K562 (cell line): ENCODE measurements around the gene ARL6IP4. TPM values are rescaled to one million over a fixed set of nuclear protein-coding genes. Genes with fewer than 3 reads are reported as not detected.

Experiments
- ATAC-seq: fragments of 200-7000 bp; cut with Tn5 transposase; 3 replicates; pipeline ENCODE4 v1.9.1; 2020; ENCODE audit warnings: moderate library complexity
- BruUV-seq: library from RNA; stranded (reverse); fragments of 400-500 nt; replicated peaks from 2 replicates; lab custom pipeline; 2021; lab: Mats Ljungman, UMichigan
- CTCF ChIA-PET: fragments of 300-600 bp; formaldehyde crosslinking; extraction: SDS; loops from one replicate; lab custom pipeline; 2021; ENCODE audit warnings: low intra/inter-chr PET ratio; lab: Yijun Ruan, JAX
- POLR2A ChIA-PET: fragments of 300-600, 350-650 bp; sonication (Branson Sonifier 250); formaldehyde crosslinking; extraction: SDS; loops from one replicate; lab custom pipeline; 2021; ENCODE audit warnings: antibody characterized with exemption, inconsistent platforms; lab: Yijun Ruan, JAX
- DNase-seq, 4 experiments: peaks; one replicate each; pipeline versions ENCODE4 v3.0.0 to v3.0.0-alpha.2; 2011 to 2018; ENCODE audit warnings: low spot score in 3 of 4, mixed read lengths in 3 of 4; ENCODE audit errors: extremely low read depth in 1 of 4
- FAIRE-seq: peaks from 2 replicates; lab custom pipeline; 2011; peaks lifted over from hg19 to GRCh38; lab: Jason Lieb, UNC
- H2AFZ ChIP-seq: 2 replicates; pipeline ENCODE4 v1.6.0; 2011; ENCODE audit warnings: low read depth, low read length, control low read depth, inconsistent platforms
- H3K27ac ChIP-seq: fragments of 200-600 bp; 3 replicates; pipeline ENCODE4 v1.8.0; 2011; ENCODE audit warnings: low read depth, mild to moderate bottlenecking, control low read depth, inconsistent platforms, low read length, moderate library complexity, mixed read lengths; ENCODE audit errors: extremely low read depth
- H3K27me3 ChIP-seq, 2 experiments: fragments of 300-600 bp in 1 of 2; 2 replicates in 1 of 2; 3 replicates in 1 of 2; pipeline versions ENCODE4 v1.6.0 to v1.8.0; 2011; ENCODE audit warnings: inconsistent platforms in 2 of 2, low read length in 2 of 2, mild to moderate bottlenecking in 1 of 2, mixed read lengths in 1 of 2, moderate library complexity in 1 of 2; ENCODE audit not compliant: control insufficient read depth in 2 of 2, insufficient read depth in 2 of 2
- H3K36me3 ChIP-seq: fragments of 300-600 bp; 3 replicates; pipeline ENCODE4 v1.8.0; 2011; ENCODE audit warnings: mild to moderate bottlenecking, low read length, inconsistent platforms; ENCODE audit not compliant: control insufficient read depth, insufficient read depth
- H3K4me1 ChIP-seq, 2 experiments: fragments of 200-600 bp in 1 of 2; replicated peaks in 1 of 2; 2 replicates in 1 of 2; 3 replicates in 1 of 2; pipeline versions ENCODE4 v1.5.1 to v1.8.0; 2011; ENCODE audit warnings: inconsistent platforms in 2 of 2, low read length in 2 of 2, mild to moderate bottlenecking in 1 of 2, mixed read lengths in 1 of 2, moderate library complexity in 1 of 2; ENCODE audit not compliant: control insufficient read depth in 2 of 2, insufficient read depth in 2 of 2
- H3K4me2 ChIP-seq: 2 replicates; pipeline ENCODE4 v1.6.1; 2011; ENCODE audit warnings: low read length, control low read depth, inconsistent platforms, mixed read lengths; ENCODE audit not compliant: insufficient read depth
- H3K4me3 ChIP-seq: fragments of 200-600 bp; sonication (generic), shearing (Covaris generic); 2 replicates; pipeline ENCODE4 v1.5.1; 2016; ENCODE audit warnings: control low read depth, inconsistent platforms
- H3K79me2 ChIP-seq: fragments of 200-600 bp; 3 replicates; pipeline ENCODE4 v1.8.0; 2011; ENCODE audit warnings: low read length, inconsistent platforms; ENCODE audit not compliant: control insufficient read depth, insufficient read depth
- H3K9ac ChIP-seq, 2 experiments: 2 replicates each; pipeline versions ENCODE4 v1.6.0 to v1.6.1; 2011; ENCODE audit warnings: low read depth in 2 of 2, low read length in 2 of 2, control low read depth in 1 of 2, inconsistent platforms in 1 of 2, mild to moderate bottlenecking in 1 of 2, mixed read lengths in 1 of 2; ENCODE audit not compliant: insufficient read depth in 1 of 2
- H3K9me1 ChIP-seq: one replicate; pipeline ENCODE4 v1.6.0; 2011; ENCODE audit warnings: inconsistent platforms, mild to moderate bottlenecking, low read length, moderate library complexity; ENCODE audit not compliant: control insufficient read depth, insufficient read depth
- H3K9me3 ChIP-seq: replicated peaks from 2 replicates; pipeline ENCODE4 v1.5.1; 2011; ENCODE audit warnings: low read depth, low read length, inconsistent platforms; ENCODE audit not compliant: control insufficient read depth, insufficient read depth
- H4K20me1 ChIP-seq: replicated peaks from 2 replicates; pipeline ENCODE4 v1.6.1; 2011; ENCODE audit warnings: low read length, inconsistent platforms, mixed read lengths; ENCODE audit not compliant: control insufficient read depth, insufficient read depth
- BRD4 ChIP-seq: fragments of 200-600 bp; sonication (generic); IDR thresholded peaks from 2 replicates; pipeline ENCODE4 v1.6.1; 2017; ENCODE audit warnings: inconsistent platforms
- CREB3 ChIP-seq: fragments of 450-650 bp; conservative IDR thresholded peaks from 2 replicates; pipeline ENCODE4 v1.6.1; 2016; ENCODE audit warnings: missing genetic modification characterization, low read depth, mild to moderate bottlenecking, missing compliant biosample characterization, moderate library complexity
- CTCFL ChIP-seq: IDR thresholded peaks from 2 replicates; pipeline ENCODE4 v1.6.1; 2011; ENCODE audit warnings: borderline replicate concordance, low read depth, mild to moderate bottlenecking, moderate library complexity, low read length; ENCODE audit not compliant: insufficient read depth, poor library complexity, severe bottlenecking
- E2F3 ChIP-seq: fragments of 250-450 bp; sonication (Bioruptor Pico); IDR thresholded peaks from 2 replicates; pipeline ENCODE4 v1.4.0; 2020; ENCODE audit warnings: mild to moderate bottlenecking
- ESRRA ChIP-seq: fragments of 450-650 bp; IDR thresholded peaks from 2 replicates; pipeline ENCODE4 v1.6.1; 2014; ENCODE audit warnings: low read depth, mild to moderate bottlenecking, moderate library complexity, borderline replicate concordance
- GATAD2B ChIP-seq: fragments of 450-650 bp; IDR thresholded peaks from 2 replicates; pipeline ENCODE4 v1.6.1; 2017; ENCODE audit warnings: mild to moderate bottlenecking, borderline replicate concordance
- GTF2A2 ChIP-seq: IDR thresholded peaks from 2 replicates; pipeline ENCODE4 v1.6.1; 2016; ENCODE audit warnings: mild to moderate bottlenecking, missing genetic modification characterization, missing compliant biosample characterization
- HOXB6 ChIP-seq: fragments of 250-450 bp; sonication (Bioruptor Pico); IDR thresholded peaks from 2 replicates; pipeline ENCODE4 v1.5.1; 2022; ENCODE audit warnings: mild to moderate bottlenecking, borderline replicate concordance
- IFI16 ChIP-seq: fragments of 250-450 bp; sonication (Bioruptor Pico); IDR thresholded peaks from 2 replicates; pipeline ENCODE4 v2.1.2; 2022; ENCODE audit warnings: mild to moderate bottlenecking, inconsistent platforms
- MITF ChIP-seq: IDR thresholded peaks from 2 replicates; pipeline ENCODE4 v1.6.1; 2014; ENCODE audit warnings: antibody characterized with exemption
- NBN ChIP-seq: fragments of 450-650 bp; IDR thresholded peaks from 2 replicates; pipeline ENCODE4 v1.6.1; 2016; ENCODE audit warnings: low read depth, mild to moderate bottlenecking
- NFIX ChIP-seq: fragments of 250-450 bp; sonication (Bioruptor Pico); IDR thresholded peaks from 2 replicates; pipeline ENCODE4 v1.4.0; 2020; ENCODE audit warnings: low read depth, mild to moderate bottlenecking, moderate library complexity
- RAD51 ChIP-seq: fragments of 450-650 bp; IDR thresholded peaks from 2 replicates; pipeline ENCODE4 v1.7.1; 2016; ENCODE audit warnings: low read depth, mild to moderate bottlenecking, borderline replicate concordance
- ZNF124 ChIP-seq: sonication (generic); formaldehyde crosslinking; IDR thresholded peaks from 2 replicates; pipeline ENCODE4 v1.8.1; 2022; ENCODE audit warnings: missing genetic modification reagents
- ZNF551 ChIP-seq: fragments of 250-450 bp; sonication (Bioruptor Pico); IDR thresholded peaks from 2 replicates; pipeline ENCODE4 v1.5.0; 2021; ENCODE audit warnings: mild to moderate bottlenecking, moderate library complexity
- WGBS: fragments of 100-300 bp; shearing (Covaris generic); methylation state at CpG from one replicate; pipeline ENCODE4 v1.1.6; 2016; ENCODE audit warnings: low coverage, mixed read lengths; ENCODE audit not compliant: insufficient coverage; ENCODE audit errors: missing lambda C conversion rate; 5-methylcytosine and 5-hydroxymethylcytosine counted together
- in situ Hi-C: fragments of 300-500 bp; cut with MboI; formaldehyde crosslinking; loops from 4 replicates; pipeline ENCODE4 v1.15.0; 2018; ENCODE audit warnings: inconsistent platforms, mixed read lengths
- intact Hi-C: fragments of 100-400 bp; cut with micrococcal nuclease; formaldehyde crosslinking; loops from 2 replicates; pipeline ENCODE4 v1.14.2; 2022
- polyA plus RNA-seq, 8 experiments: library from polyadenylated mRNA; depleted of rRNA in 4 of 8; stranded (reverse) in 5 of 8; unstranded in 3 of 8; fragments of >200 nt; fragmentation: Nextera tagmentation in 2 of 8; fragmentation: Illumina TruSeq in 1 of 8; extraction: Ambion mirVana in 2 of 8; extraction: Trizol in 1 of 8; gene quantifications; 2 replicates each; pipeline versions ENCODE4 v1.2.1 to v1.2.3, GENCODE V29; 2011 to 2014; ENCODE audit warnings: inconsistent platforms in 1 of 8, missing spikeins in 1 of 8
- total RNA-seq, 7 experiments: library from RNA; depleted of rRNA in 6 of 7; stranded (reverse); fragments of >200 nt in 6 of 7; fragmentation: Illumina TruSeq in 2 of 7; extraction: Trizol in 2 of 7; gene quantifications; 2 replicates each; pipeline versions ENCODE4 v1.2.1 to v1.2.3, GENCODE V29; 2011 to 2021; ENCODE audit warnings: low replicate concordance in 1 of 7

ARL6IP4 gene
- total and polyA plus RNA-seq, 9 of the 15 experiments (the other 6 are each of a cell fraction or from before 2014, with no cell fraction given) = 2.4 to 255 (median 151) TPM

GRCh38 chr12:123027726-123028445 is 47.4 kb downstream of the ARL6IP4 start:
- Histone ChIP-seq H3K9me3 (no peaks in the 10 kb centered on the region), H3K4me2 (no peak overlapping the region), H3K4me3 (no peak overlapping the region), H2AFZ (no peak overlapping the region), H3K36me3 (no peaks in the 10 kb centered on the region; the same call in 2 of the 3 replicates), H3K9me1 (no peaks in the 10 kb centered on the region), H3K79me2 (no peaks in the 10 kb centered on the region), H3K27ac (no peak overlapping the region), H3K4me1 (peaks cover 3 to 11% of the 10 kb centered on the region in 2 experiments; a peak in 4 of 5 replicates), H3K9ac (peak overlapping the region in 1 of 2 experiments; percentile 56; a peak in 1 of 4 replicates), H3K27me3 (no peaks in the 10 kb centered on the region), H4K20me1 (no peaks in the 10 kb centered on the region)
- FAIRE-seq (no peak), DNase-seq (no peak), ATAC-seq (no peak)
- no peak for TF ChIP-seq MITF
- no peak for TF ChIP-seq ZNF124 (CRISPR knock-in tag)
- no peak for TF ChIP-seq RAD51
- no peak for TF ChIP-seq ZNF551 (CRISPR knock-in tag)
- no peak for TF ChIP-seq CREB3 (tag)
- TF ChIP-seq GTF2A2 (tag) = no peak
- no peak for TF ChIP-seq BRD4
- TF ChIP-seq NBN = no peak
- TF ChIP-seq CTCFL = no peak
- TF ChIP-seq IFI16 (CRISPR knock-in tag) = no peak
- TF ChIP-seq E2F3 = no peak
- TF ChIP-seq HOXB6 (CRISPR knock-in tag) = no peak
- no peak for TF ChIP-seq NFIX
- TF ChIP-seq ESRRA = no peak
- TF ChIP-seq GATAD2B = no peak
- in situ Hi-C loops (no loop called here), intact Hi-C loops (no loop called here)
- ChIA-PET CTCF (no interaction called here), POLR2A (interaction anchor here (0.7 to 2.1 kb wide), 2 partner anchors 16 to 320 kb away, joined by 3 to 10 read pairs; no protein-coding TSS in a partner anchor)
- 71% methylated on average over 19 of the region's 19 CpGs for WGBS
- BruUV-seq = no TSS peak
